Lower leg skin (tissue), 3 donors: ENCODE data around the gene RPL32.

Experiments
- POLR2A ChIP-seq, 2 donors: fragments of 450-650 bp; IDR thresholded peaks; one replicate each; pipeline ENCODE4 v1.6.1; 2016 to 2017; ENCODE audit warnings: antibody characterized with exemption in 2 of 2, mild to moderate bottlenecking in 1 of 2, moderate library complexity in 1 of 2
- TF ChIP-seq, protein P1 (sequence below), 3 donors: fragments of 450-650 bp; IDR thresholded peaks; one replicate each; pipeline ENCODE4 v1.5.1; 2016; ENCODE audit warnings: antibody characterized with exemption in 3 of 3, mild to moderate bottlenecking in 3 of 3, moderate library complexity in 2 of 3

DNA sequence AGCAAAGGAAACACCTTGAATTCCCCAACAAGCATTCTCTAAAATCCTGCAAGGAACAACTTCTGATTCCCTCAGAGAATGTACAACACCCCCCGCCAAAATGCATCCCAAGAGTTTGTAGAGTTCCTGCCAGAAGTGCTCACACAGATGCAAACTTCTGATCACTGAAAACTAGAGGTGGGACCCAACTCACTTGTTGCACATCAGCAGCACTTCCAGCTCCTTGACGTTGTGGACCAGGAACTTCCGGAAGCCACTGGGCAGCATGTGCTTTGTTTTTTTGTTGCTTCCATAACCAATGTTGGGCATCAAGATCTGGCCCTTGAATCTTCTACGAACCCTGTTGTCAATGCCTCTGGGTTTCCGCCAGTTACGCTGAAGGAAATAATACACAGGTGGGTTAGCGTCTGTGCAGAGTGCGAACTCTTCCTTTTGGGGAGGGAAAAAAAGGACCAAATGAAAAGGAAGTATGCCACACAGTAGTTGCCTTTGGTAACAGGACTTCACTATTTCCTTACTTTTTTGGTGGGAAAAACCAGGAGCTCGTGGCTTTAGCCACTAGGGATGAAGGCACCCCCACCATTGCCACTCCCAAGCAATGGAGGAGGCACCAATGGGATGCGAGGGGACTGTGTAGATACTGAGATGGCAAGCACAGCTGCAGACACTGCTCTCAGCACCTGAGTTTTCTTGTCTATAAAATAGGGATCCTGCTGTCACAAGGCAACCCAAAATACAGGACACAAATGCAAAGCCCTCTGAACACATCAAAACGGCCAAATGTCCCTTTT, 2.0 kb downstream of the RPL32 start:
- TF ChIP-seq, protein P1, sequence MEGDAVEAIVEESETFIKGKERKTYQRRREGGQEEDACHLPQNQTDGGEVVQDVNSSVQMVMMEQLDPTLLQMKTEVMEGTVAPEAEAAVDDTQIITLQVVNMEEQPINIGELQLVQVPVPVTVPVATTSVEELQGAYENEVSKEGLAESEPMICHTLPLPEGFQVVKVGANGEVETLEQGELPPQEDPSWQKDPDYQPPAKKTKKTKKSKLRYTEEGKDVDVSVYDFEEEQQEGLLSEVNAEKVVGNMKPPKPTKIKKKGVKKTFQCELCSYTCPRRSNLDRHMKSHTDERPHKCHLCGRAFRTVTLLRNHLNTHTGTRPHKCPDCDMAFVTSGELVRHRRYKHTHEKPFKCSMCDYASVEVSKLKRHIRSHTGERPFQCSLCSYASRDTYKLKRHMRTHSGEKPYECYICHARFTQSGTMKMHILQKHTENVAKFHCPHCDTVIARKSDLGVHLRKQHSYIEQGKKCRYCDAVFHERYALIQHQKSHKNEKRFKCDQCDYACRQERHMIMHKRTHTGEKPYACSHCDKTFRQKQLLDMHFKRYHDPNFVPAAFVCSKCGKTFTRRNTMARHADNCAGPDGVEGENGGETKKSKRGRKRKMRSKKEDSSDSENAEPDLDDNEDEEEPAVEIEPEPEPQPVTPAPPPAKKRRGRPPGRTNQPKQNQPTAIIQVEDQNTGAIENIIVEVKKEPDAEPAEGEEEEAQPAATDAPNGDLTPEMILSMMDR (IDR thresholded peaks at IDR 0.05): no peak
- no peak for TF ChIP-seq POLR2A (IDR thresholded peaks at IDR 0.05)
